Pulmonary artery endothelial cell (primary cell): ENCODE data around the gene TTLL8. TPM values are rescaled to one million over a fixed set of nuclear protein-coding genes. Genes with fewer than 3 reads are reported as not detected.

ENCODE experiments used
- DNase-seq: peaks from one replicate; pipeline ENCODE4 v3.0.0-alpha.2; 2011; ENCODE audit warnings: low read depth, low spot score
- total RNA-seq: library from RNA; depleted of rRNA; stranded (reverse); fragments of >200 nt; gene quantifications from 2 replicates; pipeline ENCODE4 v1.2.3, GENCODE V29; 2014

The TTLL8 gene
- total RNA-seq, 1 donor from 2014 or later: not detected

GRCh38 chr22:50008151-50009040 is 49.7 kb downstream of the TTLL8 start:
- no peak for DNase-seq

GRCh38 chr22:50007057-50007511 is 51.0 kb downstream of the TTLL8 start:
- no peak for DNase-seq

- DNase-seq: no peak
Observed at GRCh38 chr22:50004918-50005317, 53.2 kb downstream of the TTLL8 start.

- DNase-seq: no peak
Observed at GRCh38 chr22:50002791-50003190, 55.3 kb downstream of the TTLL8 start.

- no peak for DNase-seq
Observed at GRCh38 chr22:50001388-50002231, 56.5 kb downstream of the TTLL8 start.

- no peak for DNase-seq
Observed at GRCh38 chr22:50000587-50001387, 57.3 kb downstream of the TTLL8 start.

- DNase-seq: no peak
Observed at GRCh38 chr22:49999946-50000586, 58.0 kb downstream of the TTLL8 start.

GRCh38 chr22:49999063-49999945 is 58.8 kb downstream of the TTLL8 start:
- DNase-seq: no peak

- no peak for DNase-seq
Observed at GRCh38 chr22:49998718-49999062, 59.4 kb downstream of the TTLL8 start.

GRCh38 chr22:49997932-49998717 is 60.0 kb downstream of the TTLL8 start:
- DNase-seq: no peak

GRCh38 chr22:49997251-49997599 is 60.9 kb downstream of the TTLL8 start:
- no peak for DNase-seq

GRCh38 chr22:49996518-49997250 is 61.4 kb downstream of the TTLL8 start:
- DNase-seq: no peak

- DNase-seq: no peak
Observed at GRCh38 chr22:49996119-49996517, 62.0 kb downstream of the TTLL8 start.

- DNase-seq: no peak
Observed at GRCh38 chr22:49995361-49996118, 62.6 kb downstream of the TTLL8 start.

- no peak for DNase-seq
Observed at GRCh38 chr22:49995041-49995360, 63.1 kb downstream of the TTLL8 start.

- no peak for DNase-seq
Observed at GRCh38 chr22:49994361-49995040, 63.6 kb downstream of the TTLL8 start.

GRCh38 chr22:49993649-49994360 is 64.3 kb downstream of the TTLL8 start:
- no peak for DNase-seq
